ENCODE data around the gene NECTIN1. TPM values are rescaled to one million over a fixed set of nuclear protein-coding genes. Genes with fewer than 3 reads are reported as not detected.

The NECTIN1 gene
- total RNA-seq, 1 donor from 2014 or later, result 36.7 TPM

DNA sequence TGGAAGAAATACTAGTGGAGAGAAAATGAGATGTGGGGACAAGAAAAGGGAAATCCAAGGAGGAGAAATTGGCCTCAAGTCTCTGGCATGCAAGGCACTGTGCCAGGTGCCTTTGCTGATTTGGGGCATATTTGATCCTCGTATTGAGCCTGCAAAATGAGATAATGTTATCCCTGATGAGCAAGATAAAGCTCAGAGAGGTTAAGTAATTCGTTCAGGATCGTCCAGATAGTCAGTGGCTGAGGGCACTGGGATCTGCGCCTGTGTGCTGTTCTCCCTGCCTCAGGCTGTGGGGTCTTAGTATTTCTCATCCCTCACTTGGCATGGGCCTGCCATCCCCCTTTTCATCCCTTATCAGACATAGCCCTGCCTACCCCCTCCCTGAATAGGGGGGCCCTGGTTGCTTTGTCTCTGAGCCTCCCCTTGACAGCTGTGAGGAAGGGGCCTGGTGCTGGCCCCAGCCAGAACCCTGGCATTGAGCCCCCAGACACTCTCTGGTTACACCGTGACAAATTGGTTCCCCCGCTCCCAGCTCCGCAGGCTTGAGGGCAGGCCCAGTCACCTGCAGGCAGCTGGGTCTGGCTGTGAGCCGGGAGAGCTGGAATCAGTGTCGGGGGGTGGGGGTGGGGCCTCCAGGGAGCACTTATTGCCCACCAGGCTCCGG, 85.7 kb downstream of the NECTIN1 start:
- TF ChIP-seq, protein P1, sequence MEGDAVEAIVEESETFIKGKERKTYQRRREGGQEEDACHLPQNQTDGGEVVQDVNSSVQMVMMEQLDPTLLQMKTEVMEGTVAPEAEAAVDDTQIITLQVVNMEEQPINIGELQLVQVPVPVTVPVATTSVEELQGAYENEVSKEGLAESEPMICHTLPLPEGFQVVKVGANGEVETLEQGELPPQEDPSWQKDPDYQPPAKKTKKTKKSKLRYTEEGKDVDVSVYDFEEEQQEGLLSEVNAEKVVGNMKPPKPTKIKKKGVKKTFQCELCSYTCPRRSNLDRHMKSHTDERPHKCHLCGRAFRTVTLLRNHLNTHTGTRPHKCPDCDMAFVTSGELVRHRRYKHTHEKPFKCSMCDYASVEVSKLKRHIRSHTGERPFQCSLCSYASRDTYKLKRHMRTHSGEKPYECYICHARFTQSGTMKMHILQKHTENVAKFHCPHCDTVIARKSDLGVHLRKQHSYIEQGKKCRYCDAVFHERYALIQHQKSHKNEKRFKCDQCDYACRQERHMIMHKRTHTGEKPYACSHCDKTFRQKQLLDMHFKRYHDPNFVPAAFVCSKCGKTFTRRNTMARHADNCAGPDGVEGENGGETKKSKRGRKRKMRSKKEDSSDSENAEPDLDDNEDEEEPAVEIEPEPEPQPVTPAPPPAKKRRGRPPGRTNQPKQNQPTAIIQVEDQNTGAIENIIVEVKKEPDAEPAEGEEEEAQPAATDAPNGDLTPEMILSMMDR (IDR thresholded peaks at IDR 0.05), result no peak
- intact Hi-C loops (cut with micrococcal nuclease), result no loop called here
- ChIA-PET POLR2A (no interaction called here), CTCF (interaction anchor here (1.1 to 4.1 kb wide), 2 partner anchors 51 to 465 kb away, joined by 3 to 22 read pairs; no protein-coding TSS in a partner anchor)
- Mint-ChIP-seq H3K4me1 (no peaks in the 10 kb centered on the region), H3K9me3 (no peaks in the 10 kb centered on the region), H3K27ac (no peak overlapping the region), H3K27me3 (peaks cover 6% of the 10 kb centered on the region), H3K4me3 (no peak overlapping the region), H3K36me3 (ENCODE audit: low read depth) (no peaks in the 10 kb centered on the region)
- no peak for DNase-seq
- ATAC-seq (ENCODE audit: low read depth), result no peak

DNA sequence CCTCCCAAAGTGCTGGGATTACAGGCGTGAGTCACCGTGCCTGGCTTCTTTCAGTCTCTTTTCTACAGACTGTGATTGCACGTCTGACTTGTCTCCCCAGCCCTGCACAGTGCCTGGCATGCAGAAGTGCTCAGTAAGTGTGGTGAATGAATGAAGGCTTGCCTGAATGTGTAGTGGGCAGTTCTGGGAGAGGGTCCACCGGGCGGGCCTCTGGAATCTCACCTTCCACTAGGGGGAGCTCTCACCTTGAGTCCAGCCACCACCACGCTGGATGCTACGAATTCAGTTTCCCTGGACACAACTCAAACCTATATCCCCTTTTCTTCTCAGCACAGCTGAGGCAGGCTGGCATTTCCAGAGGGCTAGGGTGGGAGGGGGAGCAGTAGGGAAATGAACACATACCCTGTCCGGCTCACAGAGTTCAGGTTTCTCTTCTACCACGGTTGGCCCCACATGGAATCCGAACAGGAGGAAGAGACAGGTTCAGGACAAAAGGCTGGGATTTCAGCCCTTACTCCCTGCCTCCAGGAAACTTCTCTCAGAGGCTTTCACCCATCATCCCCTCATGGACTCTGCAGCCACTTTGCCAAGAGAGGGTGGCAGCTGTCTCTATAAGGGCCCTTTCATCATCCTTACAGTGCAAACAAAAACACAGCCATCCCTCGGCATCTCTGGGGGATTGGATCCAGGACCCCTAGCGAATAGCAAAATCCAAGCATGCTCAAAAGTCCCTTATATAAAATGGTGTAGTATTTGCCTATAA, 86.8 kb downstream of the NECTIN1 start:
- Mint-ChIP-seq H3K9me3 (no peaks in the 10 kb centered on the region), H3K4me3 (no peak overlapping the region), H3K36me3 (ENCODE audit: low read depth) (no peaks in the 10 kb centered on the region), H3K27me3 (peaks cover 6% of the 10 kb centered on the region), H3K27ac (no peak overlapping the region), H3K4me1 (no peaks in the 10 kb centered on the region)
- CTCF ChIA-PET, result interaction anchor here (0.7 to 4.1 kb wide), 4 partner anchors 51 to 466 kb away, joined by 3 to 22 read pairs (median 8); partner anchors contain the start of gene NECTIN1
- ATAC-seq (ENCODE audit: low read depth), result no peak
- POLR2A ChIA-PET, result interaction anchor here (0.7 kb wide), 1 partner anchor 104 kb away, joined by 6 read pairs; no protein-coding TSS in a partner anchor
- DNase-seq, result no peak
- intact Hi-C loops (cut with micrococcal nuclease), result loop anchor here (1.0 kb wide), 3 partner anchors 87 to 466 kb away; partner anchors contain the start of gene NECTIN1
- TF ChIP-seq, protein P1 (IDR thresholded peaks at IDR 0.05), result no peak

DNA sequence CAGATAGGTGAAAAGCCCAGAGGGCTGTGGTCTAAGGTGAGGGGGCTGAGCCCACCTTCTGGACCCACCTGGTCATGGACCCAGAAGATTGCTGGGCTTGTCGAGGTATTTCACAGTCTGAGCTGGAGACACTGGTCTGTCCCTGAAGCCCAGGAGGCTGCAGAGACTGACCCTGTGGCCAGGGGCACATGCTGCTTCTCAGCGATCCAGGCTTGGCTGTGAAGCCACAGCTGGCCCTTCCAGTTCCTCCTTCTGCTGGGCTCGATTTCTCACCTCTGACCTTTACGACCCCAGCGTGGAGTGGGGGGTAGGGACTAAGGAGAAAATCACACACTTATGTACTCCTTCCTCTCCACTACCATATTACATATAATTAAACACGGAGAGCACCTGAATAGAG, 88.5 kb downstream of the NECTIN1 start:
- ATAC-seq (ENCODE audit: low read depth) (no peak), DNase-seq (no peak)
- Mint-ChIP-seq H3K27me3 (peaks cover 6% of the 10 kb centered on the region), H3K9me3 (no peaks in the 10 kb centered on the region), H3K36me3 (ENCODE audit: low read depth) (no peaks in the 10 kb centered on the region), H3K4me3 (no peak overlapping the region), H3K27ac (no peak overlapping the region), H3K4me1 (no peaks in the 10 kb centered on the region)
- CTCF ChIA-PET, result interaction anchor here (2.1 to 4.1 kb wide), 2 partner anchors 89 to 468 kb away, joined by 9 to 22 read pairs; partner anchors contain the start of gene NECTIN1
- TF ChIP-seq, protein P1 (IDR thresholded peaks at IDR 0.05), result no peak
- POLR2A ChIA-PET, result no interaction called here
- intact Hi-C loops (cut with micrococcal nuclease), result no loop called here

DNA sequence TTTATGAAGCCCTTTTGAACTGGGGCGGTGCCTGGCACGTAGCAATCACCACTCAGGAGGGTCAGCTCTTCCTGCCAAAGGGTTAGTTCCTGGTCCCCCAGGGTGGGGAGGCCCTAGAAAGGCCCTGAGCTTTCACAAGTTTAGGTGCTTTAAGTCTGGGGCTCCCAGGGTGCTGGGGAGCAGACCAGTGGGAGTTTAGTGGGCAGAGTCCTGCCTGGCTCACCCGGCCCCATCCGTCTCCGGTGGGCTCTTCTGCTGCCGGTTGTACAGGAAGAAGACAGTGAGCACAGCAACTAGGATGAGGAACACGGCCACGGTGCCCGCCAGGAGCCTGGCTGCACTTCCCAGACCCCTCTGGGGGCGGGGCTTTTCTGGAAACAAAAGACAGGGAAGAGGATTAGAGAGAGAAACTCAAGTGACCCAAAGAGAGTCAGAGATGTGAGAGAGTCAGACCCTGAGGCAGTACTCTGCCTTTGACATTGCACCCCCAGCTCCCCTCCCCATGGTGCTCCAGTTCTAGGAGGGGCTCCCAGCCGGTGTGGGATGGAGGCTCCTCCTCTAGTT, 89.3 kb downstream of the NECTIN1 start:
- no peak overlapping the region for H3K4me3 Mint-ChIP-seq
- ChIA-PET POLR2A (no interaction called here), CTCF (interaction anchor here (1.8 kb wide), 1 partner anchor 469 kb away, joined by 9 read pairs; no protein-coding TSS in a partner anchor)
- TF ChIP-seq, protein P1 (IDR thresholded peaks at IDR 0.05), result no peak
- H3K27ac Mint-ChIP-seq, result no peak overlapping the region
- no peaks in the 10 kb centered on the region for H3K36me3 Mint-ChIP-seq (ENCODE audit: low read depth)
- DNase-seq, result no peak
- ATAC-seq (ENCODE audit: low read depth), result no peak
- H3K4me1 Mint-ChIP-seq, result no peaks in the 10 kb centered on the region
- no peaks in the 10 kb centered on the region for H3K9me3 Mint-ChIP-seq
- intact Hi-C loops (cut with micrococcal nuclease), result no loop called here
- H3K27me3 Mint-ChIP-seq, result peaks cover 6% of the 10 kb centered on the region

DNA sequence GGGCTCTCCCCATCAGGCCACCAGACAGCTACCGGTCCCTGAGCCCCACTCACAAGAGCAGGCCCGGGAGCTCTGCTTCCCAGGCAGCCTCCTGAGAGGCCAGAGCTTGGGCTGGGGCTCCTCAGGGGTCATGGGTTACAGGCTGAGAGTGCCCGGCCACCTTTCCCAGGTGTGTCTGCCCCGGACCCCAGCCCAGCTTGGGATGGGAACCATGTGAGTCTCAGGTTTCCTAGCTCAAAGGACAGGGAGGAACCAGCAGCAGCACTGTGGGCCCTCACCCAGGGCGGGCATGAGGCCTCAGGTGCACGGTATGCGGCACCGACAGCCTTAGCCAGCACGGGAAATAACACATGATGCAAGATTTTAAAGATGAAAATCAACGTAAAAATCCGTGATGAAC, 90.1 kb downstream of the NECTIN1 start:
- H3K36me3 Mint-ChIP-seq (ENCODE audit: low read depth), result no peaks in the 10 kb centered on the region
- no peaks in the 10 kb centered on the region for H3K9me3 Mint-ChIP-seq
- intact Hi-C loops (cut with micrococcal nuclease), result no loop called here
- H3K4me3 Mint-ChIP-seq, result no peak overlapping the region
- ATAC-seq (ENCODE audit: low read depth), result no peak
- no peak for DNase-seq
- no peaks in the 10 kb centered on the region for H3K4me1 Mint-ChIP-seq
- H3K27me3 Mint-ChIP-seq, result peaks cover 6% of the 10 kb centered on the region
- TF ChIP-seq, protein P1 (IDR thresholded peaks at IDR 0.05), result no peak
- no peak overlapping the region for H3K27ac Mint-ChIP-seq
- ChIA-PET POLR2A (no interaction called here), CTCF (interaction anchor here (1.0 to 1.8 kb wide), 2 partner anchors 9 to 470 kb away, joined by 3 to 9 read pairs; no protein-coding TSS in a partner anchor)

Data from activated B cell treated with CpG ODN at 0.5 μM for 24 hours (primary cell).